Measurements from ENCODE around the gene ESF1. TPM values are rescaled to one million over a fixed set of nuclear protein-coding genes. Genes with fewer than 3 reads are reported as not detected.
"Not testable (repeated sequence)": the region's sequence is repeated elsewhere in the genome, so short reads cannot be mapped to it uniquely, and the experiment has no call there.

Gene ESF1
- total and polyA plus RNA-seq, 7 donors, result 9.0 to 22.8 (median 18.9) TPM

GRCh38 chr20:13770141-13770540, 14.6 kb downstream of the ESF1 start:
- intact Hi-C loops (cut with DNase I), result loop anchor here in 1 of 2 donors (5.0 to 10.0 kb wide), 3 partner anchors 135 to 653 kb away; partner anchors contain the start of gene TASP1
- ATAC-seq, result no peak
- Histone ChIP-seq H3K27me3 (ENCODE audit: insufficient read depth in 3 of 3, low read length in 2 of 3) (no peaks in the 10 kb centered on the region), H3K36me3 (ENCODE audit: insufficient read depth in 1 of 2, low read depth in 1 of 2) (peaks cover 5 to 95% of the 10 kb centered on the region in 2 donors), H3K9me3 (peaks cover 8% of the 10 kb centered on the region), H3K27ac (no peak overlapping the region), H3K4me1 (no peaks in the 10 kb centered on the region), H3K4me3 (no peak overlapping the region)
- WGBS, 3 donors, result 85 to 94% (median 87%) methylated on average over 5 of the region's 5 CpGs
- TF ChIP-seq CTCF (IDR thresholded peaks at IDR 0.05), result no peak
- no peak for DNase-seq

GRCh38 chr20:13765868-13766416, 18.8 kb downstream of the ESF1 start:
- H3K36me3 ChIP-seq (ENCODE audit: insufficient read depth in 1 of 2, low read depth in 1 of 2), result peaks cover 5 to 88% of the 10 kb centered on the region in 2 donors
- H3K4me1 ChIP-seq, result no peaks in the 10 kb centered on the region
- 100% methylated on average over 1 of the region's 1 CpG for WGBS, 3 donors
- DNase-seq (no peak), ATAC-seq (no peak)
- peaks cover 8% of the 10 kb centered on the region for H3K9me3 ChIP-seq
- no peak overlapping the region for H3K4me3 ChIP-seq
- H3K27me3 ChIP-seq (ENCODE audit: insufficient read depth in 3 of 3, low read length in 2 of 3), result no peaks in the 10 kb centered on the region
- no peak for TF ChIP-seq CTCF (IDR thresholded peaks at IDR 0.05)
- intact Hi-C loops (cut with DNase I), result loop anchor here in 1 of 2 donors (10.0 kb wide), 1 partner anchor 51 kb away; no protein-coding TSS in a partner anchor
- no peak overlapping the region for H3K27ac ChIP-seq

GRCh38 chr20:13765299-13765698, 19.4 kb downstream of the ESF1 start:
- peaks cover 5 to 81% of the 10 kb centered on the region in 2 donors for H3K36me3 ChIP-seq (ENCODE audit: insufficient read depth in 1 of 2, low read depth in 1 of 2)
- intact Hi-C loops (cut with DNase I), result loop anchor here in 1 of 2 donors (10.0 kb wide), 1 partner anchor 50 kb away; no protein-coding TSS in a partner anchor

GRCh38 chr20:13760451-13760946, 24.2 kb downstream of the ESF1 start:
- intact Hi-C loops (cut with DNase I), result loop anchor here in 1 of 2 donors (10.0 kb wide), 1 partner anchor 46 kb away; no protein-coding TSS in a partner anchor
- H3K9me3 ChIP-seq; H3K4me3 ChIP-seq; DNase-seq; H3K27me3 ChIP-seq (ENCODE audit: insufficient read depth in 3 of 3, low read length in 2 of 3); H3K27ac ChIP-seq; ATAC-seq; H3K4me1 ChIP-seq: not testable (repeated sequence)
- 93 to 99% (median 95%) methylated on average over 13 to 30 of the region's 33 CpGs for WGBS, 3 donors
- H3K36me3 ChIP-seq (ENCODE audit: insufficient read depth in 1 of 2, low read depth in 1 of 2), result peaks cover 0 to 71% of the 10 kb centered on the region in 2 donors

More at GRCh38 chr20:13765299-13765698, 19.4 kb downstream of the ESF1 start:
- DNase-seq (no peak), ATAC-seq (no peak)
- TF ChIP-seq CTCF (IDR thresholded peaks at IDR 0.05), result no peak
- Histone ChIP-seq H3K4me1 (no peaks in the 10 kb centered on the region), H3K27me3 (ENCODE audit: insufficient read depth in 3 of 3, low read length in 2 of 3) (no peaks in the 10 kb centered on the region), H3K27ac (no peak overlapping the region), H3K4me3 (no peak overlapping the region), H3K9me3 (peaks cover 8% of the 10 kb centered on the region)

- no peak for ATAC-seq
- Histone ChIP-seq H3K4me3 (no peak overlapping the region), H3K36me3 (ENCODE audit: insufficient read depth in 1 of 2, low read depth in 1 of 2) (peaks cover 0 to 63% of the 10 kb centered on the region in 2 donors), H3K9me3 (no peaks in the 10 kb centered on the region), H3K27me3 (ENCODE audit: insufficient read depth in 3 of 3, low read length in 2 of 3) (no peaks in the 10 kb centered on the region), H3K4me1 (no peaks in the 10 kb centered on the region), H3K27ac (no peak overlapping the region)
- intact Hi-C loops (cut with DNase I), result no loop called here
- no peak for TF ChIP-seq CTCF (IDR thresholded peaks at IDR 0.05)
- WGBS, 3 donors, result 63 to 99% (median 98%) methylated on average over 1 of the region's 1 CpG
- no peak for DNase-seq
Measured at GRCh38 chr20:13758884-13759283, 25.8 kb downstream of the ESF1 start.
